OCI-M2 (cell line): ENCODE results near the gene ITGA8.

ENCODE experiments used
- DNase-seq: peaks from one replicate; lab custom pipeline; 2025; ENCODE audit not compliant: unreplicated experiment; lab: John Stamatoyannopoulos, UW

The ITGA8 gene

DNA sequence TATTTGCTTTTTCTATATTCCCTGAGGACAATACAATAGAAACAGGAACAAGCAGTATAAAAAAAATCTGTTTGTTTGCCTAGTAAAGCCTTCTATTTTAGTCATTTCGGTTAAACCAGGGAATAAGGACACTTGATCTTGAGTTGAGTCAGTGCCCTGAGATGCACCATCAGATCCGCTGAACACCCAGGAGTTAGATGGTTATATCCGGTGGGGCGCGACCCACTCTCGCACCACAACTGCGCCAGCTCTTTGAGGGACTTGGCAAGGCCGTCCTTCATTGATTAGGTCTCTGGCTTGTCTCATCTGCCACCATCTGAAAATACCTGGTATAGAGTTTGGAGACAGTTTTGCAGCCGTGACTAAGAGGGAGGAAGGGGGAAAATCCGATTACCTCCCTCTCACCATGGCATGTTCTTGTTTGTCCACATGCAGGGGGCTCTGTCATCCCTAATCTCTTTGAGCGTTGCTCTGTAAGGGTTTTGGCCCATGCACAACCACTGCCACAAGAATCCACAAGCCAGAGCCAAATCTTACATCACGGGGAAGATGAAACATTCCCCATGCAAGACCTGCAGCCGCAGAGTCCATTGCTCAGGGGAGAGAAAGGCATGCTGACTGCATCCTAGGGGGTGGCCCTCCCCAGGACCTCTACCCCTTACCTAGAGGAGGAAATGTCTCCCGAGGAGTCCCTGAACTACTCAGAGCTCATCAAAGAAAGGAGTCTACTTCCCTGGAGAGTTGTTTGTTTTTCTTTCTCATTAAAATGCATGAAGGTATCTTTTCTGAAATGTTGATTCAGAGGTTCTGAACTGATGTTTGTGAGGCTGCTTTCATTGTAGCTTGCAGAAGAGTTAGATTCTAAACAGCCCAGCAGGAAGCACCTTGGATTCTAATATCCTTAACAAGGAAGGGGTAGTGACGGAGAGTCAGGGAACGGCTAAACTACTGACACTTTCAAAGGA, 247.0 kb downstream of the ITGA8 start:
- no peak for DNase-seq

DNA sequence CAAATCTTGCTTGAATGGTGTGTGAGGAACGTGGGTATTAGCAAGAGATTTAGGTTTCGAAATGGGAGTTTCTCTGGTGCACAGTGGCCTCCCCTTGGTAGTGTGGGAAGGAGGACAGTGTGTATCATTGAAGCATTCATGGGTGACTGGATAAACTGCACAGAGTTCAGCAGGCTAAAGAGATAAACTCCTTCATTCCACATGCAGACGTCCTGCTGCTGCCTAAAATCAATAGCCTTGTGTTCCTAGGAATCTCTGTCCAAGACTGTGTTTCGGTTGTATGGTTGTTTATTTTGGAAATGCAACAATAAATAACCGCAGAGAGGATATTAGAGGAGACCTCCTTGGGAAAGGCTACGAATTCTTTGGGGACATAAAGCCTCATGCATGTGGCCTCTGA, 247.7 kb downstream of the ITGA8 start:
- no peak for DNase-seq

- no peak for DNase-seq
Measured at GRCh38 chr10:15469111-15469510, 250.6 kb downstream of the ITGA8 start.

GRCh38 chr10:15464381-15464780, 255.3 kb downstream of the ITGA8 start:
- no peak for DNase-seq
